Keratinocyte (primary cell): ENCODE data around the gene TANK.

Experiments used
- CTCF ChIP-seq, 3 experiments: IDR thresholded peaks in 1 of 3; conservative IDR thresholded peaks in 1 of 3; optimal IDR thresholded peaks in 1 of 3; 2 replicates in 2 of 3; 3 replicates in 1 of 3; pipeline versions ENCODE3 to v1.5.1; 2011; ENCODE audit warnings: low read length in 3 of 3, mild to moderate bottlenecking in 3 of 3, moderate library complexity in 2 of 3, control low read depth in 1 of 3, inconsistent platforms in 1 of 3; ENCODE audit not compliant: insufficient read depth in 2 of 3; ENCODE audit errors: extremely low read depth in 1 of 3
- EZH2 ChIP-seq: IDR thresholded peaks from one replicate; pipeline ENCODE4 v1.6.1; 2012; ENCODE audit warnings: inconsistent platforms, mild to moderate bottlenecking, low read length, moderate library complexity

GRCh38 chr2:161241894-161242293 lies 81.7 kb downstream of the TANK start:
- no peak for TF ChIP-seq CTCF (optimal IDR thresholded peaks at IDR 0.05 in 1 of 3, IDR thresholded peaks at IDR 0.05 in 1 of 3, conservative IDR thresholded peaks at IDR 0.05 in 1 of 3; ENCODE audit: extremely low read depth in 1 of 3, insufficient read depth in 2 of 3, low read length in 3 of 3)
- no peak for TF ChIP-seq EZH2
